GM12874 (cell line): Measurements from ENCODE around the gene TMEM59.

Experiments
- TF ChIP-seq, protein P1 (sequence below): IDR thresholded peaks from 2 replicates; pipeline ENCODE4 v1.5.1; 2011; ENCODE audit warnings: low read depth, mild to moderate bottlenecking, control low read depth, low read length, moderate library complexity; ENCODE audit not compliant: insufficient read depth

TMEM59 gene

DNA sequence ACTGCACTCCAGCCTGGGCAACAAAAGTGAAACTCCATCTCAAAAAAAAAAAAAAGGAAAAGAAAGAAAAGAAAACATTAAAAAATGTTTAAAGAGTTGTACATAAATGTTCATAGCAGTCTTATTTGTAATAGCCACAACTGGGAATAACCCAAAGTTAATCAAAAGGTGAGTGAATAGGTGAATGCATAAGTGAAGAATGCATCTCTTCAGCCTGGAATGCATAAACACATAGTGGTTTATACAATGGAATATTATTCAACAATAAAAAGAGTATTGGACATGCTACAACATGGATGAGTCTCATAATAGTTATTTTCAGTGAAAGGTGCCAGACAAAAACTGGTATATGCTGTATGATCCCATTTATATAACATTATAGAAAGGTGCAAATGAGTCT lies 53.1 kb downstream of the TMEM59 start:
- TF ChIP-seq, protein P1, sequence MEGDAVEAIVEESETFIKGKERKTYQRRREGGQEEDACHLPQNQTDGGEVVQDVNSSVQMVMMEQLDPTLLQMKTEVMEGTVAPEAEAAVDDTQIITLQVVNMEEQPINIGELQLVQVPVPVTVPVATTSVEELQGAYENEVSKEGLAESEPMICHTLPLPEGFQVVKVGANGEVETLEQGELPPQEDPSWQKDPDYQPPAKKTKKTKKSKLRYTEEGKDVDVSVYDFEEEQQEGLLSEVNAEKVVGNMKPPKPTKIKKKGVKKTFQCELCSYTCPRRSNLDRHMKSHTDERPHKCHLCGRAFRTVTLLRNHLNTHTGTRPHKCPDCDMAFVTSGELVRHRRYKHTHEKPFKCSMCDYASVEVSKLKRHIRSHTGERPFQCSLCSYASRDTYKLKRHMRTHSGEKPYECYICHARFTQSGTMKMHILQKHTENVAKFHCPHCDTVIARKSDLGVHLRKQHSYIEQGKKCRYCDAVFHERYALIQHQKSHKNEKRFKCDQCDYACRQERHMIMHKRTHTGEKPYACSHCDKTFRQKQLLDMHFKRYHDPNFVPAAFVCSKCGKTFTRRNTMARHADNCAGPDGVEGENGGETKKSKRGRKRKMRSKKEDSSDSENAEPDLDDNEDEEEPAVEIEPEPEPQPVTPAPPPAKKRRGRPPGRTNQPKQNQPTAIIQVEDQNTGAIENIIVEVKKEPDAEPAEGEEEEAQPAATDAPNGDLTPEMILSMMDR: no peak

DNA sequence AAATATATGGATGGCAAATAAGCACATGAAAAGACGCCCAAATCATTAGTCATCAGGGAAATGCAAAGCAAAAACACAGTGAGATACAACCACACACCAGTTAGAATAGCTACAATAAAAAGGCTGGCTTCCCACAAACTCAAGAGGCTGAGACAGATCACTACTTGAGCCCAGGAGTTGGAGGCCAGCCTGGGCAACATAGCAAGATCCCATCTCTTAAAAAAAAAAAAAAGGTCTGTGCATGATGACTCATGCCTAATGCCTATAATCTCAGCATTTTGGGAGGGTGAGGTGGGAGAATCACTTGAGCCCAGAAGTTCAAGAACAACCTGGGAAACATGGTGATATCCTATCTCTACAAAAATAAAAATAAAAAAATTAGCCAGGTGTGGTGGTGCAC lies 54.8 kb downstream of the TMEM59 start:
- TF ChIP-seq, protein P1: no peak

DNA sequence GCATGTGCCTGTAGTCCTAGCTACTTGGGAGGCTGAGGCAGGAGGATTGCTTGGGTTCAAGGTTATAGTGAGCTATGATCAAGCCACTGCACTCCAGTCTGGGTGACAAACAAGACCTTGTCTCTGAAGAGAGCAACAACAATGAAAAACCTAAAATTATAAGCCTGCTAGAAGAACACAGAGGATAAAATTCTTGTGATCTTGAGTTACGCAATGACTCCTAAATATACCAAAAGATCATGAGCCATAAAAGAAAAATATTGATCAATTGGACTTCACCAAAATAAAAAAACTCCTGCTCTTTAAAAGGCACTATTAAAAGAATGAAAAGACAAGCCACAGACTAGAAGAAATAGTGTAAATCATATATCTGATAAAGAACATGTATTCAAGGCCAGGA lies 57.3 kb downstream of the TMEM59 start:
- TF ChIP-seq, protein P1: no peak

DNA sequence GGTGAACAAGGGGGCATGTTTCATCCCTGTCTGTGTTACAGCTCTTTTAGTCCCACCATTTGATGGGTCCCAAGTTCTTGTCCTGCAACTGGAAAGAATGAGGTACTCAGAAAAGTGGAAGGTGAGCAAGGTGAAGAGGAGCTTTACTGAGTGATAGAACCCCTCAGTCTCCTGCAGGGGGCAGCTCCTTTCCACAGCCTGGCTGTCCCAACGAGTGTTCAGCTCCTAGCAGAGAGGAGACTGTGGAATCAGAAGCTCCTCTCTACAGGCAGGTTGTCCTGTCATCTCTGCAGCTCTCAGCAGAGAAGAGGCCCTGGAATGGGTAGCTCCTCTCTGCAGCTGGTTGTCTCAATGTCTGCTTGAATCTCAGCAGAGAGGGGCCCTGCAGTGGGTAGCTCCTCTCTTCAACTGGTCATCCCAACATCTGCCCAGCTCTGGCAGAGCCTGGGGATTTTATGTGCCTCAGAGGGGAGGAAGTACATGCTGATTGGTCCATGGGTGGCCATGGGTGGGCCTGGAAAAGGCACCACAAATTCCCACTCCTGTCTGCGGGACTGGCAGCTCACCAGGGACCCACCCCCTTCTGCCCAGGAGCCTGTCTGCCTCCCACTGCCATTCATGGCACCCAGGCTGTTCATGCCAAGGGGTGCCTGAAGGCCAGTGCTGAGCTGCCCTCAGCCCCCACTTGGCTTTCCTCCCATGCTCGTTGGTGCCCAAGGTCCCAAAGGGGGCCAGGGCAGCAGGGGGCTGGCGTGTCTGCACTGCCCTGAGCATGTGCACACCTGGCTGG lies 60.7 kb downstream of the TMEM59 start:
- TF ChIP-seq, protein P1: no peak

DNA sequence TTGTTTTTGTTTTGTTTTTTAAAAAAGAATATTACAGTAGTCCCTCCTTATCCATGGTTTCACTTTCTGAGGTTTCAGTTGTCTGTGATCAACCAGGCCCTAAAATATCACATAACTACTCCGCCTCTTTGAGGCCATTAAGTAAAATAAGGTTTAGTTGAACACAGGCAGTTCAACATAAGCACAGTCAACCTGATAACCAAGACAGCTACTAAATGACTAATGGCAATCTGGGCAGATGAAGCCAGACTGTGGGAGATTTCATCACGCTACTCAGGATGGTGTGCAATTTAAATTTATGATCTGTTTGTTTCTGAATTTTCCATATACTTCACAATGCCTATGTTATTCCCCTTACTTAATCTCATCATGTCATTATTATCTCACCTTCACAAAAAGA lies 65.1 kb downstream of the TMEM59 start:
- TF ChIP-seq, protein P1: no peak

DNA sequence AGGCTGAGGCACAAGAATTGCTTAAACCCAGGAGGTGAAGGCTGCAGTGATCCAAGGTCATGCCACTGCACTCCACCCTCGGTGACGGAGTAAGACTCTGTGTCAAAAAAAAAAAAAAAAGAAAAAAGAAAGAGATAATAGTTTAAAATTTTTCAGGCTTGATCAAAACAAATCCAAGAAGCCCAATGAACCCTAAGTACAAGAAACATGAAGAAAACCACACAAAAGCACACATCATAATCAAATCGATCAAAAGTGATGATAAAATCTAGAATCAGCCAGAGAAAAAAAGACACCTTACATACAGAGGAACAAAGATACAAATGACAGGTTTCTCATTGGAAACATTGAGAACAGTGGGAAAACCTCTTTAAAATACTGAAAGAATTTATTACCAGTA lies 66.5 kb downstream of the TMEM59 start:
- TF ChIP-seq, protein P1: no peak

DNA sequence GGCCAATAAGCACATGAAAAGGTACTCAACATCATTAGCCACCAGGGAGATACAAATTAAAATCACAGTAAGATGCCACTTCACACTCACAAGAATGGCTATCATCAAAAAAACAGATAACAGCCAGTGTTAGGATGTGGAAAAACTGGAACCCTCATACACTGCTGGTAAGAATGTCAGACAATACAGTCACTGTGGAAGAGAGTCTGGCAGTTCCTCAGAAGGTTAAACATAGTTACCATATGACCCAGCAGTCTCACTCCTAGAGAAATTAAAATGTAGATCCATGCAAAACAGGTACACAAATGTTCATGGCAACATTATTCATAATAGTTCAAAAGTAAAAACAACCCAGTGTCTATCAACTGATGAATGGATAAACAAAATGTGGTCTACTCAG lies 68.3 kb downstream of the TMEM59 start:
- TF ChIP-seq, protein P1: no peak

DNA sequence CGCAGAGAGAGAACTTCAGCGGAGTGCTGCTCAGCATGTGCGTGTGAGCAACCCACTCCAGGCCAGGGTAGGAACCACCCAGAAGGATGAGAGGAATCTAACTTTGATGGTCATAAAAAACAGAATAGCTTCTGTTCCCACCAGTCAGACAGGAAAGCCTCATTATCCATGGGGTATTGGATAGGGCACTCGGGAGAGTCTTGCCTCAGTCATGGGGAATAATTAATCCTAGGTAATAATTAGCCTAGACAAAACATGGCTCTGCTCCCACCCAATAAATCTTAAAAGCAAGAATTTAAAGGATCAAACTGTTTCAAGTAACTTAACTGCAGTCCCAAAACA lies 70.3 kb downstream of the TMEM59 start:
- TF ChIP-seq, protein P1: no peak
